Endothelial cell of umbilical vein (primary cell): ENCODE measurements around the gene GMPPA. TPM values are rescaled to one million over a fixed set of nuclear protein-coding genes. Genes with fewer than 3 reads are reported as not detected.

Experiments
- BruUV-seq: library from RNA; stranded (reverse); fragments of 400-500 nt; replicated peaks from 2 replicates; lab custom pipeline; 2021; lab: Mats Ljungman, UMichigan
- CTCF ChIA-PET: fragments of 300-600, 350-600 bp; sonication (Branson Sonifier 250); formaldehyde crosslinking; loops from one replicate; lab custom pipeline; 2021; ENCODE audit warnings: antibody characterized with exemption, inconsistent platforms; lab: Charles Lee
- POLR2A ChIA-PET: fragments of 300-600, 350-600 bp; sonication (Branson Sonifier 250); formaldehyde crosslinking; loops from one replicate; lab custom pipeline; 2021; ENCODE audit warnings: antibody characterized with exemption, inconsistent platforms; lab: Charles Lee
- DNase-seq: peaks from one replicate; pipeline ENCODE4 v3.0.0-alpha.2; 2011; ENCODE audit warnings: low read depth, low spot score
- FAIRE-seq: peaks from 2 replicates; lab custom pipeline; 2011; peaks lifted over from hg19 to GRCh38; lab: Jason Lieb, UNC
- H2AFZ ChIP-seq: 2 replicates; pipeline ENCODE4 v1.6.0; 2012; ENCODE audit warnings: low read depth, low read length, control low read depth, inconsistent platforms
- H3K27ac ChIP-seq: 2 replicates; pipeline ENCODE4 v1.5.1; 2011; ENCODE audit warnings: low read depth, mild to moderate bottlenecking, control low read depth, low read length, moderate library complexity; ENCODE audit not compliant: insufficient read depth
- H3K27me3 ChIP-seq, 2 experiments: 2 replicates each; pipeline versions ENCODE4 v1.6.0 to v1.6.1; 2011; ENCODE audit warnings: low read length in 2 of 2, mixed read lengths in 1 of 2; ENCODE audit not compliant: control insufficient read depth in 2 of 2, insufficient read depth in 2 of 2
- H3K36me3 ChIP-seq, 2 experiments: 2 replicates in 1 of 2; 3 replicates in 1 of 2; pipeline ENCODE4 v1.5.1; 2011; ENCODE audit warnings: low read length in 2 of 2, mild to moderate bottlenecking in 1 of 2, moderate library complexity in 1 of 2; ENCODE audit not compliant: control insufficient read depth in 2 of 2, insufficient read depth in 2 of 2; ENCODE audit errors: extremely low read depth in 1 of 2
- H3K4me1 ChIP-seq: 3 replicates; pipeline ENCODE4 v1.5.1; 2011; ENCODE audit warnings: mild to moderate bottlenecking, low read length; ENCODE audit not compliant: control insufficient read depth, insufficient read depth; ENCODE audit errors: extremely low read depth
- H3K4me2 ChIP-seq: 2 replicates; pipeline ENCODE4 v1.6.1; 2011; ENCODE audit warnings: low read length, control low read depth, mixed read lengths; ENCODE audit not compliant: insufficient read depth
- H3K4me3 ChIP-seq, 3 experiments: fragments of 200-600 bp in 1 of 3; sonication (generic), shearing (Covaris generic) in 1 of 3; replicated peaks in 1 of 3; 2 replicates each; pipeline ENCODE4 v1.5.1; 2011 to 2016; ENCODE audit warnings: control low read depth in 3 of 3, low read length in 3 of 3, mild to moderate bottlenecking in 2 of 3, inconsistent platforms in 1 of 3, low read depth in 1 of 3, moderate library complexity in 1 of 3; ENCODE audit not compliant: insufficient read depth in 1 of 3
- H3K79me2 ChIP-seq: 2 replicates; pipeline ENCODE4 v1.6.0; 2012; ENCODE audit warnings: low read length, inconsistent platforms; ENCODE audit not compliant: control insufficient read depth, insufficient read depth
- H3K9ac ChIP-seq: replicated peaks from 2 replicates; pipeline ENCODE3; 2011; ENCODE audit warnings: low read length, control low read depth; ENCODE audit not compliant: insufficient read depth; ENCODE audit errors: extremely low read depth
- H3K9me1 ChIP-seq: replicated peaks from 3 replicates; pipeline ENCODE4 v1.6.0; 2011; ENCODE audit warnings: mild to moderate bottlenecking, low read length; ENCODE audit not compliant: control insufficient read depth, insufficient read depth; ENCODE audit errors: extremely low read depth
- H3K9me3 ChIP-seq: replicated peaks from 2 replicates; pipeline ENCODE4 v1.5.1; 2012; ENCODE audit warnings: low read length, inconsistent platforms; ENCODE audit not compliant: control insufficient read depth, insufficient read depth
- H4K20me1 ChIP-seq: replicated peaks from 2 replicates; pipeline ENCODE3; 2011; ENCODE audit warnings: mild to moderate bottlenecking, low read length; ENCODE audit not compliant: control insufficient read depth, insufficient read depth; ENCODE audit errors: extremely low read depth
- EZH2 ChIP-seq: IDR thresholded peaks from 2 replicates; pipeline ENCODE4 v1.6.1; 2012; ENCODE audit warnings: borderline replicate concordance, low read depth, mild to moderate bottlenecking, moderate library complexity, low read length, inconsistent platforms; ENCODE audit not compliant: severe bottlenecking
- FOS ChIP-seq: IDR thresholded peaks from 2 replicates; pipeline ENCODE4 v1.6.1; 2011; ENCODE audit warnings: mild to moderate bottlenecking, low read length, moderate library complexity, borderline replicate concordance; ENCODE audit not compliant: insufficient read depth
- GATA2 ChIP-seq: IDR thresholded peaks from 2 replicates; pipeline ENCODE4 v1.7.0; 2011; ENCODE audit warnings: low read depth, mild to moderate bottlenecking, moderate library complexity, mixed read lengths, low read length; ENCODE audit not compliant: insufficient read length, insufficient read depth
- JUN ChIP-seq: IDR thresholded peaks from 2 replicates; pipeline ENCODE4 v1.6.1; 2011; ENCODE audit warnings: borderline replicate concordance, low read depth; ENCODE audit not compliant: insufficient read length, insufficient read depth
- MAX ChIP-seq: IDR thresholded peaks from 2 replicates; pipeline ENCODE4 v1.6.1; 2011; ENCODE audit not compliant: insufficient read depth, insufficient read length
- MYC ChIP-seq: IDR thresholded peaks from one replicate; pipeline ENCODE4 v1.6.1; 2011; ENCODE audit warnings: mild to moderate bottlenecking, low read depth, low read length
- POLR2A ChIP-seq: IDR thresholded peaks from 2 replicates; pipeline ENCODE4 v1.6.1; 2012; ENCODE audit warnings: low read depth, mild to moderate bottlenecking, control low read depth, low read length
- POLR2AphosphoS5 ChIP-seq: IDR thresholded peaks from 2 replicates; pipeline ENCODE4 v1.6.1; 2012; ENCODE audit warnings: low read depth, mild to moderate bottlenecking, control low read depth, low read length, moderate library complexity; ENCODE audit not compliant: insufficient read depth
- dilution Hi-C: fragments of 300-500 bp; cut with MboI; formaldehyde crosslinking; loops from one replicate; pipeline ENCODE4 v1.15.0; 2019; ENCODE audit warnings: low sequenced_read_pairs; ENCODE audit not compliant: extremely low pct_ligation_motif_present
- intact Hi-C: fragments of 100-400 bp; cut with micrococcal nuclease; formaldehyde crosslinking; loops from one replicate; pipeline ENCODE4 v1.10.0; 2022
- polyA plus RNA-seq, 4 experiments: library from polyadenylated mRNA; depleted of rRNA in 3 of 4; stranded (reverse) in 3 of 4; unstranded in 1 of 4; fragments of >200 nt; gene quantifications; 2 replicates each; pipeline versions ENCODE4 v1.2.1 to v1.2.3, GENCODE V29; 2011 to 2012; ENCODE audit warnings: missing spikeins in 1 of 4
- total RNA-seq: library from RNA; stranded (reverse); gene quantifications from 2 replicates; pipeline ENCODE4 v1.2.3, GENCODE V29; 2021
- TF ChIP-seq, protein P1 (sequence below), 2 donors: IDR thresholded peaks; 1 replicate in 1 of 2; 2 replicates in 1 of 2; pipeline ENCODE4 v1.5.1; 2011; ENCODE audit warnings: low read length in 2 of 2, mild to moderate bottlenecking in 2 of 2, moderate library complexity in 2 of 2, control low read depth in 1 of 2, inconsistent platforms in 1 of 2, low read depth in 1 of 2; ENCODE audit not compliant: insufficient read depth in 1 of 2; ENCODE audit errors: extremely low read depth in 1 of 2

Gene GMPPA
- total and polyA plus RNA-seq, 2 donors (not counting 3 experiments of a cell fraction or from before 2014, with no cell fraction given), result 39.1 to 104 TPM

DNA sequence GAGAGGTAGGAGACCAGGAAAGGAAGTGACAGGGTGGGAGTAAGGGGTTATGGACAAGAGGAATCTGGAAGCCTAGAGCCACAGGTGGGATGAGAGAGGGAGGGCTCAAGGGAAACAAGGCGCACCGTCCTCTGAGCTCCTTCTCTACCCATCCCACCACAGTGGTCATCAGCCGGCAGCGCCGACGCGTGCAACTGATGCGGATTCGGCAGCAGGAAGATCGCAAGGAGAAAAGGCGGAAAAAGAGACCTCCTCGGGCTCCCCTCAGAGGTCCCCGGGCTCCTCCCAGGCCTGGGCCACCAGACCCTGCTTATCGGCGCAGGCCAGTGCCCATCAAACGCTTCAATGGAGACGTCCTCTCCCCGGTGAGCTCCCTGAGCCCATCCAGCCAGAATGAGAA lies 50.3 kb downstream of the GMPPA start:
- Histone ChIP-seq H3K27ac (no peak overlapping the region), H3K27me3 (peaks cover 30 to 31% of the 10 kb centered on the region in 2 experiments), H3K9me3 (no peaks in the 10 kb centered on the region), H3K9ac (no peak overlapping the region), H3K4me1 (no peaks in the 10 kb centered on the region), H3K79me2 (no peaks in the 10 kb centered on the region), H3K4me2 (no peak overlapping the region), H3K4me3 (no peak overlapping the region), H3K9me1 (no peaks in the 10 kb centered on the region), H3K36me3 (no peaks in the 10 kb centered on the region), H4K20me1 (no peaks in the 10 kb centered on the region), H2AFZ (no peak overlapping the region)
- dilution Hi-C loops, result no loop called here
- intact Hi-C loops, result no loop called here
- ChIA-PET POLR2A (no interaction called here), CTCF (interaction anchor here (1.0 to 2.9 kb wide), 4 partner anchors 8 to 53 kb away, joined by 4 to 14 read pairs (median 4); a partner anchor contains a TSS)
- FAIRE-seq, result no peak
- no peak for DNase-seq
- BruUV-seq, result no TSS peak
- TF ChIP-seq MAX (no peak), FOS (no peak), EZH2 (no peak), MYC (no peak), JUN (no peak), POLR2A (no peak), GATA2 (no peak), POLR2AphosphoS5 (no peak)
- TF ChIP-seq, protein P1, sequence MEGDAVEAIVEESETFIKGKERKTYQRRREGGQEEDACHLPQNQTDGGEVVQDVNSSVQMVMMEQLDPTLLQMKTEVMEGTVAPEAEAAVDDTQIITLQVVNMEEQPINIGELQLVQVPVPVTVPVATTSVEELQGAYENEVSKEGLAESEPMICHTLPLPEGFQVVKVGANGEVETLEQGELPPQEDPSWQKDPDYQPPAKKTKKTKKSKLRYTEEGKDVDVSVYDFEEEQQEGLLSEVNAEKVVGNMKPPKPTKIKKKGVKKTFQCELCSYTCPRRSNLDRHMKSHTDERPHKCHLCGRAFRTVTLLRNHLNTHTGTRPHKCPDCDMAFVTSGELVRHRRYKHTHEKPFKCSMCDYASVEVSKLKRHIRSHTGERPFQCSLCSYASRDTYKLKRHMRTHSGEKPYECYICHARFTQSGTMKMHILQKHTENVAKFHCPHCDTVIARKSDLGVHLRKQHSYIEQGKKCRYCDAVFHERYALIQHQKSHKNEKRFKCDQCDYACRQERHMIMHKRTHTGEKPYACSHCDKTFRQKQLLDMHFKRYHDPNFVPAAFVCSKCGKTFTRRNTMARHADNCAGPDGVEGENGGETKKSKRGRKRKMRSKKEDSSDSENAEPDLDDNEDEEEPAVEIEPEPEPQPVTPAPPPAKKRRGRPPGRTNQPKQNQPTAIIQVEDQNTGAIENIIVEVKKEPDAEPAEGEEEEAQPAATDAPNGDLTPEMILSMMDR (IDR thresholded peaks at IDR 0.05; ENCODE audit: extremely low read depth in 1 of 2, insufficient read depth in 1 of 2, low read depth in 1 of 2, low read length in 2 of 2), result no peak
